HL-60 (cell line): ENCODE data around the gene PDCL2.

Experiments used
- CTCF ChIP-seq: IDR thresholded peaks from one replicate; pipeline ENCODE4 v1.5.1; 2011; ENCODE audit warnings: low read length, control low read depth, inconsistent platforms; ENCODE audit not compliant: insufficient read depth
- GABPA ChIP-seq: IDR thresholded peaks from 2 replicates; pipeline ENCODE4 v1.6.1; 2012; ENCODE audit warnings: low read depth
- POLR2AphosphoS5 ChIP-seq: IDR thresholded peaks from 2 replicates; pipeline ENCODE4 v1.6.1; 2012; ENCODE audit warnings: low read depth
- SPI1 ChIP-seq: IDR thresholded peaks from 2 replicates; pipeline ENCODE4 v1.6.1; 2012; ENCODE audit warnings: low read depth, mild to moderate bottlenecking, borderline replicate concordance
- TF ChIP-seq, protein P1 (sequence below): IDR thresholded peaks from 2 replicates; pipeline ENCODE4 v1.6.1; 2012; ENCODE audit warnings: low read depth; ENCODE audit not compliant: insufficient replicate concordance

- no peak for TF ChIP-seq CTCF
- no peak for TF ChIP-seq POLR2AphosphoS5
- TF ChIP-seq, protein P1, sequence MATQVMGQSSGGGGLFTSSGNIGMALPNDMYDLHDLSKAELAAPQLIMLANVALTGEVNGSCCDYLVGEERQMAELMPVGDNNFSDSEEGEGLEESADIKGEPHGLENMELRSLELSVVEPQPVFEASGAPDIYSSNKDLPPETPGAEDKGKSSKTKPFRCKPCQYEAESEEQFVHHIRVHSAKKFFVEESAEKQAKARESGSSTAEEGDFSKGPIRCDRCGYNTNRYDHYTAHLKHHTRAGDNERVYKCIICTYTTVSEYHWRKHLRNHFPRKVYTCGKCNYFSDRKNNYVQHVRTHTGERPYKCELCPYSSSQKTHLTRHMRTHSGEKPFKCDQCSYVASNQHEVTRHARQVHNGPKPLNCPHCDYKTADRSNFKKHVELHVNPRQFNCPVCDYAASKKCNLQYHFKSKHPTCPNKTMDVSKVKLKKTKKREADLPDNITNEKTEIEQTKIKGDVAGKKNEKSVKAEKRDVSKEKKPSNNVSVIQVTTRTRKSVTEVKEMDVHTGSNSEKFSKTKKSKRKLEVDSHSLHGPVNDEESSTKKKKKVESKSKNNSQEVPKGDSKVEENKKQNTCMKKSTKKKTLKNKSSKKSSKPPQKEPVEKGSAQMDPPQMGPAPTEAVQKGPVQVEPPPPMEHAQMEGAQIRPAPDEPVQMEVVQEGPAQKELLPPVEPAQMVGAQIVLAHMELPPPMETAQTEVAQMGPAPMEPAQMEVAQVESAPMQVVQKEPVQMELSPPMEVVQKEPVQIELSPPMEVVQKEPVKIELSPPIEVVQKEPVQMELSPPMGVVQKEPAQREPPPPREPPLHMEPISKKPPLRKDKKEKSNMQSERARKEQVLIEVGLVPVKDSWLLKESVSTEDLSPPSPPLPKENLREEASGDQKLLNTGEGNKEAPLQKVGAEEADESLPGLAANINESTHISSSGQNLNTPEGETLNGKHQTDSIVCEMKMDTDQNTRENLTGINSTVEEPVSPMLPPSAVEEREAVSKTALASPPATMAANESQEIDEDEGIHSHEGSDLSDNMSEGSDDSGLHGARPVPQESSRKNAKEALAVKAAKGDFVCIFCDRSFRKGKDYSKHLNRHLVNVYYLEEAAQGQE = no peak
- no peak for TF ChIP-seq GABPA
- TF ChIP-seq SPI1 = no peak
Measured at GRCh38 chr4:55637272-55637820, 45.3 kb upstream of the PDCL2 start.
